Dendritic cell treated with granulocyte-macrophage colony-stimulating factor and Interleukin-4, amounts not matched to agents 40 ng/mL and 50 ng/mL, for 4 days (primary cell): ENCODE results near the gene GNG10.
"Not testable (repeated sequence)": the region's sequence is repeated elsewhere in the genome, so short reads cannot be mapped to it uniquely, and the experiment has no call there.

Experiments used
- H3K27ac Mint-ChIP-seq: one replicate; pipeline ENCODE4 v1.8.0; 2022; ENCODE audit warnings: mild to moderate bottlenecking, mixed read lengths
- H3K27me3 Mint-ChIP-seq: one replicate; pipeline ENCODE4 v1.8.0; 2022; ENCODE audit warnings: mild to moderate bottlenecking, mixed read lengths
- H3K36me3 Mint-ChIP-seq: one replicate; pipeline ENCODE4 v1.8.0; 2022; ENCODE audit warnings: low read depth, mixed read lengths
- H3K4me1 Mint-ChIP-seq: one replicate; pipeline ENCODE4 v1.8.0; 2022; ENCODE audit warnings: low read depth, mixed read lengths
- H3K4me3 Mint-ChIP-seq: one replicate; pipeline ENCODE4 v1.8.0; 2022; ENCODE audit warnings: mild to moderate bottlenecking, moderate library complexity, mixed read lengths
- H3K9me3 Mint-ChIP-seq: one replicate; pipeline ENCODE4 v1.8.0; 2022; ENCODE audit warnings: mixed read lengths
- intact Hi-C: fragments of 100-400 bp; cut with micrococcal nuclease; formaldehyde crosslinking; loops from one replicate; pipeline ENCODE4 v1.15.0; 2022

Gene GNG10

GRCh38 chr9:111663301-111663823 lies 2.0 kb downstream of the GNG10 start:
- no peaks in the 10 kb centered on the region for H3K9me3 Mint-ChIP-seq
- intact Hi-C loops: no loop called here
- peak overlapping the region; percentile 93 for H3K4me3 Mint-ChIP-seq
- H3K4me1 Mint-ChIP-seq: peaks cover 42% of the 10 kb centered on the region
- H3K27ac Mint-ChIP-seq: peak overlapping the region; percentile 89
- H3K27me3 Mint-ChIP-seq: peaks cover 3% of the 10 kb centered on the region
- H3K36me3 Mint-ChIP-seq: peaks cover 54% of the 10 kb centered on the region

- H3K36me3 Mint-ChIP-seq: peaks cover 69% of the 10 kb centered on the region
- no peak overlapping the region for H3K27ac Mint-ChIP-seq
- intact Hi-C loops: loop anchor here (5.0 kb wide), 1 partner anchor 36 kb away; the partner anchor contains the start of gene DNAJC25
Observed at GRCh38 chr9:111668026-111668573, 6.7 kb downstream of the GNG10 start.

GRCh38 chr9:111668601-111669000 lies 7.2 kb downstream of the GNG10 start:
- not testable (repeated sequence) for H3K27me3 Mint-ChIP-seq, H3K4me1 Mint-ChIP-seq

More at GRCh38 chr9:111668026-111668573, 6.7 kb downstream of the GNG10 start:
- no peaks in the 10 kb centered on the region for H3K9me3 Mint-ChIP-seq
- H3K4me1 Mint-ChIP-seq: peaks cover 12% of the 10 kb centered on the region
- no peaks in the 10 kb centered on the region for H3K27me3 Mint-ChIP-seq
- H3K4me3 Mint-ChIP-seq: no peak overlapping the region

GRCh38 chr9:111674319-111674718 lies 12.9 kb downstream of the GNG10 start:
- Mint-ChIP-seq H3K27ac (no peak overlapping the region), H3K4me3 (no peak overlapping the region), H3K27me3 (no peaks in the 10 kb centered on the region), H3K9me3 (no peaks in the 10 kb centered on the region), H3K36me3 (peaks cover 73% of the 10 kb centered on the region), H3K4me1 (no peaks in the 10 kb centered on the region)
- intact Hi-C loops: no loop called here

More at GRCh38 chr9:111668601-111669000, 7.2 kb downstream of the GNG10 start:
- H3K27ac Mint-ChIP-seq, H3K4me3 Mint-ChIP-seq, H3K9me3 Mint-ChIP-seq: not testable (repeated sequence)
- peaks cover 64% of the 10 kb centered on the region for H3K36me3 Mint-ChIP-seq
- intact Hi-C loops: loop anchor here (5.0 kb wide), 1 partner anchor 36 kb away; the partner anchor contains the start of gene DNAJC25

- H3K9me3 Mint-ChIP-seq: no peaks in the 10 kb centered on the region
- H3K27ac Mint-ChIP-seq: no peak overlapping the region
- intact Hi-C loops: no loop called here
- no peak overlapping the region for H3K4me3 Mint-ChIP-seq
- H3K36me3 Mint-ChIP-seq: peaks cover 71% of the 10 kb centered on the region
- H3K4me1 Mint-ChIP-seq: no peaks in the 10 kb centered on the region
- no peaks in the 10 kb centered on the region for H3K27me3 Mint-ChIP-seq
Observed at GRCh38 chr9:111676116-111676515, 14.7 kb downstream of the GNG10 start.

- peaks cover 58% of the 10 kb centered on the region for H3K36me3 Mint-ChIP-seq
- no peaks in the 10 kb centered on the region for H3K4me1 Mint-ChIP-seq
- intact Hi-C loops: no loop called here
- no peaks in the 10 kb centered on the region for H3K9me3 Mint-ChIP-seq
- H3K4me3 Mint-ChIP-seq: no peak overlapping the region
- H3K27ac Mint-ChIP-seq: no peak overlapping the region
- H3K27me3 Mint-ChIP-seq: no peaks in the 10 kb centered on the region
Observed at GRCh38 chr9:111678293-111678692, 16.9 kb downstream of the GNG10 start.

GRCh38 chr9:111679199-111679598 lies 17.8 kb downstream of the GNG10 start:
- H3K4me3 Mint-ChIP-seq: no peak overlapping the region
- peaks cover 57% of the 10 kb centered on the region for H3K36me3 Mint-ChIP-seq
- no peaks in the 10 kb centered on the region for H3K27me3 Mint-ChIP-seq
- no peaks in the 10 kb centered on the region for H3K9me3 Mint-ChIP-seq
- intact Hi-C loops: no loop called here
- no peak overlapping the region for H3K27ac Mint-ChIP-seq
- no peaks in the 10 kb centered on the region for H3K4me1 Mint-ChIP-seq

- intact Hi-C loops: no loop called here
- Mint-ChIP-seq H3K9me3 (no peaks in the 10 kb centered on the region), H3K4me3 (no peak overlapping the region), H3K36me3 (peaks cover 19% of the 10 kb centered on the region), H3K4me1 (no peaks in the 10 kb centered on the region), H3K27ac (no peak overlapping the region), H3K27me3 (no peaks in the 10 kb centered on the region)
Observed at GRCh38 chr9:111683392-111683791, 22.0 kb downstream of the GNG10 start.

- intact Hi-C loops: loop anchor here (5.0 kb wide), 1 partner anchor 94 kb away; the partner anchor contains the start of gene PTGR1
- Mint-ChIP-seq H3K27me3 (no peaks in the 10 kb centered on the region), H3K27ac (no peak overlapping the region), H3K4me1 (no peaks in the 10 kb centered on the region), H3K36me3 (no peaks in the 10 kb centered on the region), H3K4me3 (no peak overlapping the region), H3K9me3 (no peaks in the 10 kb centered on the region)
Observed at GRCh38 chr9:111691672-111692329, 30.4 kb downstream of the GNG10 start.

- Mint-ChIP-seq H3K27me3 (no peaks in the 10 kb centered on the region), H3K27ac (no peak overlapping the region), H3K4me3 (no peak overlapping the region), H3K4me1 (peaks cover 5% of the 10 kb centered on the region), H3K9me3 (peaks cover 8% of the 10 kb centered on the region), H3K36me3 (no peaks in the 10 kb centered on the region)
- intact Hi-C loops: no loop called here
Observed at GRCh38 chr9:111696796-111697195, 35.4 kb downstream of the GNG10 start.

- Mint-ChIP-seq H3K4me3 (no peak overlapping the region), H3K27ac (no peak overlapping the region), H3K36me3 (no peaks in the 10 kb centered on the region), H3K9me3 (peaks cover 8% of the 10 kb centered on the region), H3K27me3 (no peaks in the 10 kb centered on the region), H3K4me1 (peaks cover 5% of the 10 kb centered on the region)
- intact Hi-C loops: no loop called here
Observed at GRCh38 chr9:111700776-111701175, 39.4 kb downstream of the GNG10 start.

- Mint-ChIP-seq H3K27ac (no peak overlapping the region), H3K27me3 (no peaks in the 10 kb centered on the region), H3K4me3 (no peak overlapping the region), H3K4me1 (peaks cover 5% of the 10 kb centered on the region), H3K36me3 (no peaks in the 10 kb centered on the region), H3K9me3 (no peaks in the 10 kb centered on the region)
- intact Hi-C loops: no loop called here
Observed at GRCh38 chr9:111704503-111704902, 43.1 kb downstream of the GNG10 start.

- no peaks in the 10 kb centered on the region for H3K27me3 Mint-ChIP-seq
- no peaks in the 10 kb centered on the region for H3K9me3 Mint-ChIP-seq
- no peaks in the 10 kb centered on the region for H3K36me3 Mint-ChIP-seq
- intact Hi-C loops: no loop called here
- H3K27ac Mint-ChIP-seq: no peak overlapping the region
- H3K4me1 Mint-ChIP-seq: no peaks in the 10 kb centered on the region
- no peak overlapping the region for H3K4me3 Mint-ChIP-seq
Observed at GRCh38 chr9:111711548-111711947, 50.1 kb downstream of the GNG10 start.

GRCh38 chr9:111712369-111712768 lies 51.0 kb downstream of the GNG10 start:
- no peaks in the 10 kb centered on the region for H3K4me1 Mint-ChIP-seq
- H3K9me3 Mint-ChIP-seq: no peaks in the 10 kb centered on the region
- no peak overlapping the region for H3K4me3 Mint-ChIP-seq
- H3K36me3 Mint-ChIP-seq: no peaks in the 10 kb centered on the region
- intact Hi-C loops: no loop called here
- H3K27ac Mint-ChIP-seq: no peak overlapping the region
- no peaks in the 10 kb centered on the region for H3K27me3 Mint-ChIP-seq
